GM23338 (cell line): Measurements from ENCODE around the gene PAEP.
"Not testable (repeated sequence)": the region's sequence is repeated elsewhere in the genome, so short reads cannot be mapped to it uniquely, and the experiment has no call there.

Source experiments
- CREB1 ChIP-seq: fragments of 250-450 bp; sonication (Bioruptor Pico); IDR thresholded peaks from 2 replicates; pipeline ENCODE4 v1.5.0; 2020; ENCODE audit warnings: low read depth, mild to moderate bottlenecking, moderate library complexity
- EZH2 ChIP-seq: fragments of 200-600 bp; sonication (generic); IDR thresholded peaks from one replicate; pipeline ENCODE4 v1.8.0; 2017; ENCODE audit warnings: antibody characterized with exemption, mild to moderate bottlenecking, low read depth; ENCODE audit not compliant: unreplicated experiment
- EZH2phosphoT487 ChIP-seq: fragments of 200-600 bp; sonication (generic); IDR thresholded peaks from one replicate; pipeline ENCODE4 v1.8.1; 2018; ENCODE audit warnings: antibody characterized with exemption; ENCODE audit not compliant: unreplicated experiment
- JUNB ChIP-seq: IDR thresholded peaks from one replicate; pipeline ENCODE4 v1.6.1; 2016; ENCODE audit warnings: antibody characterized with exemption; ENCODE audit not compliant: unreplicated experiment
- NANOG ChIP-seq: IDR thresholded peaks from 2 replicates; pipeline ENCODE4 v1.6.1; 2016; ENCODE audit warnings: antibody characterized with exemption, borderline replicate concordance
- POLR2AphosphoS5 ChIP-seq: IDR thresholded peaks from 2 replicates; pipeline ENCODE4 v1.6.1; 2016; ENCODE audit warnings: antibody characterized with exemption, low read depth
- STAT1 ChIP-seq: IDR thresholded peaks from one replicate; pipeline ENCODE4 v1.6.1; 2016; ENCODE audit warnings: antibody characterized with exemption; ENCODE audit not compliant: unreplicated experiment
- ZNF331 ChIP-seq: fragments of 250-450 bp; sonication (Bioruptor Pico); IDR thresholded peaks from 2 replicates; pipeline ENCODE4 v1.5.0; 2020; ENCODE audit warnings: low read depth, mild to moderate bottlenecking, moderate library complexity
- TF ChIP-seq, protein P1 (sequence below), 2 experiments: fragments of 200-600 bp in 1 of 2; sonication (generic) in 1 of 2; conservative IDR thresholded peaks; 2 replicates each; pipeline versions ENCODE4 v1.5.1 to v1.6.1; 2016 to 2017; ENCODE audit warnings: antibody characterized with exemption in 2 of 2, low read depth in 2 of 2, mild to moderate bottlenecking in 2 of 2, moderate library complexity in 1 of 2
- TF ChIP-seq, protein P2 (sequence below): IDR thresholded peaks from one replicate; pipeline ENCODE4 v1.6.1; 2018; ENCODE audit warnings: antibody characterized with exemption; ENCODE audit not compliant: unreplicated experiment
- TF ChIP-seq, protein P3 (sequence below): IDR thresholded peaks from 2 replicates; pipeline ENCODE4 v1.6.1; 2016; ENCODE audit warnings: antibody characterized with exemption
- TF ChIP-seq, protein P4 (sequence below): fragments of 250-450 bp; sonication (Bioruptor Pico); IDR thresholded peaks from 2 replicates; pipeline ENCODE4 v1.5.0; 2020; ENCODE audit warnings: mild to moderate bottlenecking, moderate library complexity

DNA sequence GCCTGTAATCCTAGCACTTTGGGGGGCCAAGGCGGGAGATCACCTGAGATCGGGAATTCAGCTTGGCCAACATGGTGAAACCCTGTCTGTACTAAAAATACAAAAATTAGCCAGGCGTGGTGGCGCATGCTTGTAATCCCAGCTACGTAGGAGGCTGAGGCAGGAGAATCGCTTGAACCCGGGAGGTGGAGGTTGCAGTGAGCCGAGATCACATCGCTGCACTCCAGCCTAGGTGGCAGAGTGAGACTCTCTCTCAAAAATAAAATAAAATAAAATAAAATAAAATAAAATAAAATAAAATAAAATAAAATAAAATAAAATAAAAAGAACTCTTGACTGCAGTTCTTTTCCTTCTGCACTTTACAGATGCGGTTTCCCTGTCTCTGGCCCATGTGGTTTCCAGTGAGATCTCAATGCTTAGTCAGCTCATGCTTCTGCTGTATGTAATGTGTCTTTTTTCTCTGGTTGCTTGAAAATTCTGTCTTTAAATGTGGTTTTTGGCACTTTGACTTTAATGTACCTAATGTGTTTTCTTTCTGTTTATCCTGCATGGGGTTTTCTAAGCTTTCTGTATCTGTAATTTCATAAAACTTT is 32.6 kb upstream of the PAEP start:
- TF ChIP-seq, protein P1, sequence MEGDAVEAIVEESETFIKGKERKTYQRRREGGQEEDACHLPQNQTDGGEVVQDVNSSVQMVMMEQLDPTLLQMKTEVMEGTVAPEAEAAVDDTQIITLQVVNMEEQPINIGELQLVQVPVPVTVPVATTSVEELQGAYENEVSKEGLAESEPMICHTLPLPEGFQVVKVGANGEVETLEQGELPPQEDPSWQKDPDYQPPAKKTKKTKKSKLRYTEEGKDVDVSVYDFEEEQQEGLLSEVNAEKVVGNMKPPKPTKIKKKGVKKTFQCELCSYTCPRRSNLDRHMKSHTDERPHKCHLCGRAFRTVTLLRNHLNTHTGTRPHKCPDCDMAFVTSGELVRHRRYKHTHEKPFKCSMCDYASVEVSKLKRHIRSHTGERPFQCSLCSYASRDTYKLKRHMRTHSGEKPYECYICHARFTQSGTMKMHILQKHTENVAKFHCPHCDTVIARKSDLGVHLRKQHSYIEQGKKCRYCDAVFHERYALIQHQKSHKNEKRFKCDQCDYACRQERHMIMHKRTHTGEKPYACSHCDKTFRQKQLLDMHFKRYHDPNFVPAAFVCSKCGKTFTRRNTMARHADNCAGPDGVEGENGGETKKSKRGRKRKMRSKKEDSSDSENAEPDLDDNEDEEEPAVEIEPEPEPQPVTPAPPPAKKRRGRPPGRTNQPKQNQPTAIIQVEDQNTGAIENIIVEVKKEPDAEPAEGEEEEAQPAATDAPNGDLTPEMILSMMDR (conservative IDR thresholded peaks at IDR 0.05; ENCODE audit: low read depth in 2 of 2) = not testable (repeated sequence)
- TF ChIP-seq NANOG; POLR2AphosphoS5; EZH2; CREB1 (CRISPR knock-in tag); ZNF331 (CRISPR knock-in tag); EZH2phosphoT487; JUNB; STAT1: not testable (repeated sequence)
- TF ChIP-seq, protein P2, sequence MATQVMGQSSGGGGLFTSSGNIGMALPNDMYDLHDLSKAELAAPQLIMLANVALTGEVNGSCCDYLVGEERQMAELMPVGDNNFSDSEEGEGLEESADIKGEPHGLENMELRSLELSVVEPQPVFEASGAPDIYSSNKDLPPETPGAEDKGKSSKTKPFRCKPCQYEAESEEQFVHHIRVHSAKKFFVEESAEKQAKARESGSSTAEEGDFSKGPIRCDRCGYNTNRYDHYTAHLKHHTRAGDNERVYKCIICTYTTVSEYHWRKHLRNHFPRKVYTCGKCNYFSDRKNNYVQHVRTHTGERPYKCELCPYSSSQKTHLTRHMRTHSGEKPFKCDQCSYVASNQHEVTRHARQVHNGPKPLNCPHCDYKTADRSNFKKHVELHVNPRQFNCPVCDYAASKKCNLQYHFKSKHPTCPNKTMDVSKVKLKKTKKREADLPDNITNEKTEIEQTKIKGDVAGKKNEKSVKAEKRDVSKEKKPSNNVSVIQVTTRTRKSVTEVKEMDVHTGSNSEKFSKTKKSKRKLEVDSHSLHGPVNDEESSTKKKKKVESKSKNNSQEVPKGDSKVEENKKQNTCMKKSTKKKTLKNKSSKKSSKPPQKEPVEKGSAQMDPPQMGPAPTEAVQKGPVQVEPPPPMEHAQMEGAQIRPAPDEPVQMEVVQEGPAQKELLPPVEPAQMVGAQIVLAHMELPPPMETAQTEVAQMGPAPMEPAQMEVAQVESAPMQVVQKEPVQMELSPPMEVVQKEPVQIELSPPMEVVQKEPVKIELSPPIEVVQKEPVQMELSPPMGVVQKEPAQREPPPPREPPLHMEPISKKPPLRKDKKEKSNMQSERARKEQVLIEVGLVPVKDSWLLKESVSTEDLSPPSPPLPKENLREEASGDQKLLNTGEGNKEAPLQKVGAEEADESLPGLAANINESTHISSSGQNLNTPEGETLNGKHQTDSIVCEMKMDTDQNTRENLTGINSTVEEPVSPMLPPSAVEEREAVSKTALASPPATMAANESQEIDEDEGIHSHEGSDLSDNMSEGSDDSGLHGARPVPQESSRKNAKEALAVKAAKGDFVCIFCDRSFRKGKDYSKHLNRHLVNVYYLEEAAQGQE = not testable (repeated sequence)
- TF ChIP-seq, protein P3, sequence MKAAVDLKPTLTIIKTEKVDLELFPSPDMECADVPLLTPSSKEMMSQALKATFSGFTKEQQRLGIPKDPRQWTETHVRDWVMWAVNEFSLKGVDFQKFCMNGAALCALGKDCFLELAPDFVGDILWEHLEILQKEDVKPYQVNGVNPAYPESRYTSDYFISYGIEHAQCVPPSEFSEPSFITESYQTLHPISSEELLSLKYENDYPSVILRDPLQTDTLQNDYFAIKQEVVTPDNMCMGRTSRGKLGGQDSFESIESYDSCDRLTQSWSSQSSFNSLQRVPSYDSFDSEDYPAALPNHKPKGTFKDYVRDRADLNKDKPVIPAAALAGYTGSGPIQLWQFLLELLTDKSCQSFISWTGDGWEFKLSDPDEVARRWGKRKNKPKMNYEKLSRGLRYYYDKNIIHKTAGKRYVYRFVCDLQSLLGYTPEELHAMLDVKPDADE = not testable (repeated sequence)
- TF ChIP-seq, protein P4, sequence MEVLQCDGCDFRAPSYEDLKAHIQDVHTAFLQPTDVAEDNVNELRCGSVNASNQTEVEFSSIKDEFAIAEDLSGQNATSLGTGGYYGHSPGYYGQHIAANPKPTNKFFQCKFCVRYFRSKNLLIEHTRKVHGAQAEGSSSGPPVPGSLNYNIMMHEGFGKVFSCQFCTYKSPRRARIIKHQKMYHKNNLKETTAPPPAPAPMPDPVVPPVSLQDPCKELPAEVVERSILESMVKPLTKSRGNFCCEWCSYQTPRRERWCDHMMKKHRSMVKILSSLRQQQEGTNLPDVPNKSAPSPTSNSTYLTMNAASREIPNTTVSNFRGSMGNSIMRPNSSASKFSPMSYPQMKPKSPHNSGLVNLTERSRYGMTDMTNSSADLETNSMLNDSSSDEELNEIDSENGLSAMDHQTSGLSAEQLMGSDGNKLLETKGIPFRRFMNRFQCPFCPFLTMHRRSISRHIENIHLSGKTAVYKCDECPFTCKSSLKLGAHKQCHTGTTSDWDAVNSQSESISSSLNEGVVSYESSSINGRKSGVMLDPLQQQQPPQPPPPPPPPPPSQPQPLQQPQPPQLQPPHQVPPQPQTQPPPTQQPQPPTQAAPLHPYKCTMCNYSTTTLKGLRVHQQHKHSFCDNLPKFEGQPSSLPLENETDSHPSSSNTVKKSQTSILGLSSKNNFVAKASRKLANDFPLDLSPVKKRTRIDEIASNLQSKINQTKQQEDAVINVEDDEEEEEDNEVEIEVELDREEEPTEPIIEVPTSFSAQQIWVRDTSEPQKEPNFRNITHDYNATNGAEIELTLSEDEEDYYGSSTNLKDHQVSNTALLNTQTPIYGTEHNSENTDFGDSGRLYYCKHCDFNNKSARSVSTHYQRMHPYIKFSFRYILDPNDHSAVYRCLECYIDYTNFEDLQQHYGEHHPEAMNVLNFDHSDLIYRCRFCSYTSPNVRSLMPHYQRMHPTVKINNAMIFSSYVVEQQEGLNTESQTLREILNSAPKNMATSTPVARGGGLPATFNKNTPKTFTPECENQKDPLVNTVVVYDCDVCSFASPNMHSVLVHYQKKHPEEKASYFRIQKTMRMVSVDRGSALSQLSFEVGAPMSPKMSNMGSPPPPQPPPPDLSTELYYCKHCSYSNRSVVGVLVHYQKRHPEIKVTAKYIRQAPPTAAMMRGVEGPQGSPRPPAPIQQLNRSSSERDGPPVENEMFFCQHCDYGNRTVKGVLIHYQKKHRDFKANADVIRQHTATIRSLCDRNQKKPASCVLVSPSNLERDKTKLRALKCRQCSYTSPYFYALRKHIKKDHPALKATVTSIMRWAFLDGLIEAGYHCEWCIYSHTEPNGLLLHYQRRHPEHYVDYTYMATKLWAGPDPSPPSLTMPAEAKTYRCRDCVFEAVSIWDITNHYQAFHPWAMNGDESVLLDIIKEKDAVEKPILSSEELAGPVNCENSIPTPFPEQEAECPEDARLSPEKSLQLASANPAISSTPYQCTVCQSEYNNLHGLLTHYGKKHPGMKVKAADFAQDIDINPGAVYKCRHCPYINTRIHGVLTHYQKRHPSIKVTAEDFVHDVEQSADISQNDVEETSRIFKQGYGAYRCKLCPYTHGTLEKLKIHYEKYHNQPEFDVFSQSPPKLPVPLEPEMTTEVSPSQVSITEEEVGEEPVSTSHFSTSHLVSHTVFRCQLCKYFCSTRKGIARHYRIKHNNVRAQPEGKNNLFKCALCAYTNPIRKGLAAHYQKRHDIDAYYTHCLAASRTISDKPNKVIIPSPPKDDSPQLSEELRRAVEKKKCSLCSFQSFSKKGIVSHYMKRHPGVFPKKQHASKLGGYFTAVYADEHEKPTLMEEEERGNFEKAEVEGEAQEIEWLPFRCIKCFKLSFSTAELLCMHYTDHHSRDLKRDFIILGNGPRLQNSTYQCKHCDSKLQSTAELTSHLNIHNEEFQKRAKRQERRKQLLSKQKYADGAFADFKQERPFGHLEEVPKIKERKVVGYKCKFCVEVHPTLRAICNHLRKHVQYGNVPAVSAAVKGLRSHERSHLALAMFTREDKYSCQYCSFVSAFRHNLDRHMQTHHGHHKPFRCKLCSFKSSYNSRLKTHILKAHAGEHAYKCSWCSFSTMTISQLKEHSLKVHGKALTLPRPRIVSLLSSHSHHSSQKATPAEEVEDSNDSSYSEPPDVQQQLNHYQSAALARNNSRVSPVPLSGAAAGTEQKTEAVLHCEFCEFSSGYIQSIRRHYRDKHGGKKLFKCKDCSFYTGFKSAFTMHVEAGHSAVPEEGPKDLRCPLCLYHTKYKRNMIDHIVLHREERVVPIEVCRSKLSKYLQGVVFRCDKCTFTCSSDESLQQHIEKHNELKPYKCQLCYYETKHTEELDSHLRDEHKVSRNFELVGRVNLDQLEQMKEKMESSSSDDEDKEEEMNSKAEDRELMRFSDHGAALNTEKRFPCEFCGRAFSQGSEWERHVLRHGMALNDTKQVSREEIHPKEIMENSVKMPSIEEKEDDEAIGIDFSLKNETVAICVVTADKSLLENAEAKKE (CRISPR knock-in tag) = not testable (repeated sequence)
